Smooth muscle cell of the pulmonary artery (primary cell): ENCODE results near the gene HTT. TPM values are rescaled to one million over a fixed set of nuclear protein-coding genes. Genes with fewer than 3 reads are reported as not detected.

Experiments used
- total RNA-seq: library from RNA; depleted of rRNA; stranded (reverse); fragments of >200 nt; gene quantifications from 2 replicates; pipeline ENCODE4 v1.2.3, GENCODE V29; 2014

Gene HTT
- 67.3 and 76.5 TPM in 2 replicates for total RNA-seq

GRCh38 chr4:3074078-3074845 is at the start of gene HTT, which contains the start of gene HTT-AS:
Gene HTT (plus strand): TSS chr4:3074681. CDS start chr4:3074826, 145 bp downstream.
Gene HTT-AS (minus strand): TSS chr4:3074538.

GRCh38 chr4:3248811-3249661 is 174.6 kb downstream of the HTT start, which contains the start of gene MSANTD1:
Gene MSANTD1 (plus strand): TSS chr4:3249159. CDS start chr4:3249223, 64 bp downstream.

GRCh38 chr4:3292571-3293400 is 218.3 kb downstream of the HTT start, which contains the start of gene RGS12:
Gene RGS12 (plus strand): TSS chr4:3293021. CDS start chr4:3316171, 23,150 bp downstream.

Other genes starting within 250 kb of the HTT start
- gene ADD1, start 230.8 kb upstream of the HTT start, total RNA-seq = 199 and 215 TPM in 2 replicates
- 16.3 and 25.4 TPM in 2 replicates for gene NOP14, start 111.3 kb upstream of the HTT start, total RNA-seq
- gene GRK4, start 111.1 kb upstream of the HTT start, total RNA-seq = 5.7 and 6.8 TPM in 2 replicates
- gene HTT-AS, start 143 bp upstream of the HTT start, total RNA-seq = not detected in 2 replicates
- 0.52 and 0.83 TPM in 2 replicates for gene MSANTD1, start 174.5 kb downstream of the HTT start, total RNA-seq
- gene RGS12, start 218.3 kb downstream of the HTT start, total RNA-seq = 12.5 and 14.5 TPM in 2 replicates